Left ventricle myocardium inferior (tissue), 1 donor: ENCODE data around the gene FILIP1. TPM values are rescaled to one million over a fixed set of nuclear protein-coding genes. Genes with fewer than 3 reads are reported as not detected.
"Not testable (repeated sequence)": the region's sequence is repeated elsewhere in the genome, so short reads cannot be mapped to it uniquely, and the experiment has no call there.

ENCODE experiments used
- DNase-seq: peaks from one replicate; pipeline ENCODE4 v3.0.0-alpha.2; 2020
- H3K27ac ChIP-seq: fragments of 200-600 bp; replicated peaks from 2 replicates; pipeline ENCODE4 v1.8.0; 2021
- H3K27me3 ChIP-seq: fragments of 200-600 bp; 2 replicates; pipeline ENCODE4 v1.8.0; 2021; ENCODE audit warnings: low read depth
- H3K36me3 ChIP-seq: fragments of 200-600 bp; 2 replicates; pipeline ENCODE4 v1.8.0; 2021
- H3K4me1 ChIP-seq: fragments of 200-600 bp; 2 replicates; pipeline ENCODE4 v1.8.0; 2021
- H3K4me3 ChIP-seq: fragments of 200-600 bp; 2 replicates; pipeline ENCODE4 v1.8.0; 2021; ENCODE audit warnings: mild to moderate bottlenecking, moderate library complexity
- H3K9me3 ChIP-seq: fragments of 200-600 bp; replicated peaks from 2 replicates; pipeline ENCODE4 v1.8.0; 2021
- intact Hi-C: fragments of 100-400 bp; cut with micrococcal nuclease; formaldehyde crosslinking; loops from one replicate; pipeline ENCODE4 v1.11.0; 2022
- total RNA-seq: library from RNA; stranded (reverse); fragmentation: NEBNext Ultra II Directional; extraction: Animal tissue kit (Norgen Biotek cat#: 25700); gene quantifications from one replicate; pipeline ENCODE4 v1.2.1, GENCODE V29; 2021
- TF ChIP-seq, protein P1 (sequence below): fragments of 200-600 bp; IDR thresholded peaks from 2 replicates; pipeline ENCODE4 v1.8.0; 2021; ENCODE audit warnings: antibody characterized with exemption, mild to moderate bottlenecking, borderline replicate concordance
- donor health status: DM: no; HTN: yes; CAD: no; lungs with severe emphysema.

The FILIP1 gene
- total RNA-seq, 1 donor from 2014 or later: 173 TPM

DNA sequence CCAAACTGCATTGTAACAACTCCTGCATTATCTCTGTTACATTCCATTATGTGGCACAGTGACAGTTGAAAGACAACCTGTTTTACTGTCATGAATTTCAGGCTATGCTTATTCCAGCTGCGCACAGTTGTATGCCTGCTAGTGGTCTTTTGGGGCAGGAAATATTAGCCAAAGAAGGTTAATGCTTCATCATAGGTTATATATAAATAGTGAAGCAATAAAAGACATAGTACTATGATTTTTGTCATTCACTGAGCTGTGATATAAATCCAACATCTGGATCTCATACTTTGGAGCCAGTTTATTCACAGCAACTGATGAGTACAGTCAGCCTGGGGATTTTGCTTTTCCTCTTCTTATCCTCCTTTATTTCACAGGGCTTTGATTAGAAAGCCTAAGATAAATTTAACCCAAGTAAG, 55.6 kb downstream of the FILIP1 start:
- intact Hi-C loops: no loop called here
- Histone ChIP-seq H3K4me3 (peak overlapping the region; percentile 22), H3K9me3 (no peaks in the 10 kb centered on the region), H3K36me3 (no peaks in the 10 kb centered on the region), H3K4me1 (peaks cover 67% of the 10 kb centered on the region), H3K27me3 (no peaks in the 10 kb centered on the region), H3K27ac (peak overlapping the region; percentile 85)
- TF ChIP-seq, protein P1, sequence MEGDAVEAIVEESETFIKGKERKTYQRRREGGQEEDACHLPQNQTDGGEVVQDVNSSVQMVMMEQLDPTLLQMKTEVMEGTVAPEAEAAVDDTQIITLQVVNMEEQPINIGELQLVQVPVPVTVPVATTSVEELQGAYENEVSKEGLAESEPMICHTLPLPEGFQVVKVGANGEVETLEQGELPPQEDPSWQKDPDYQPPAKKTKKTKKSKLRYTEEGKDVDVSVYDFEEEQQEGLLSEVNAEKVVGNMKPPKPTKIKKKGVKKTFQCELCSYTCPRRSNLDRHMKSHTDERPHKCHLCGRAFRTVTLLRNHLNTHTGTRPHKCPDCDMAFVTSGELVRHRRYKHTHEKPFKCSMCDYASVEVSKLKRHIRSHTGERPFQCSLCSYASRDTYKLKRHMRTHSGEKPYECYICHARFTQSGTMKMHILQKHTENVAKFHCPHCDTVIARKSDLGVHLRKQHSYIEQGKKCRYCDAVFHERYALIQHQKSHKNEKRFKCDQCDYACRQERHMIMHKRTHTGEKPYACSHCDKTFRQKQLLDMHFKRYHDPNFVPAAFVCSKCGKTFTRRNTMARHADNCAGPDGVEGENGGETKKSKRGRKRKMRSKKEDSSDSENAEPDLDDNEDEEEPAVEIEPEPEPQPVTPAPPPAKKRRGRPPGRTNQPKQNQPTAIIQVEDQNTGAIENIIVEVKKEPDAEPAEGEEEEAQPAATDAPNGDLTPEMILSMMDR: no peak
- DNase-seq: no peak

DNA sequence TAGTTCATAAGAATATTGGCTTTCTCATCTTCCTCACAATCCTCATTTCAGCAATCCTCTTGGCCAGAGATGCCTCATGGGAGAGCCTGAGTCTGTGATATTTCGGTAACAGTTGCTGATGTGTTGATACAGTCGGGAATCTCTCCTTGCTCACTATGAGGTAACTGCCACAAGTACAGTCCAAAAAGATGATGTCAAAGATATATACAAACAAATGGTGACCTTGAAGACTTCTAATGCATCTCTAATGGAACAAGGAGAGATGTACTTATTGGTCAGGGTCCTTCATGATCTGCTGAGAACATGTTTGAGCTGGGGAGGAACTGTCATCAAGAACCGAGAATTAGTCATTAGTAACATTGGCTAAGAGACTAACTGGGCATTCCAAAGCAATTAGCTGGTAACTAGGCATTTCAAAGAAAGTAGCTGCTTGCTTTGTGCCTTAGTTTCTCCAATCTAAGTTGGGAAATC, 56.1 kb downstream of the FILIP1 start:
- peaks cover 69% of the 10 kb centered on the region for H3K4me1 ChIP-seq
- no peaks in the 10 kb centered on the region for H3K36me3 ChIP-seq
- DNase-seq: no peak
- peak overlapping the region; percentile 85 for H3K27ac ChIP-seq
- peak overlapping the region; percentile 22 for H3K4me3 ChIP-seq
- intact Hi-C loops: no loop called here
- no peaks in the 10 kb centered on the region for H3K9me3 ChIP-seq
- H3K27me3 ChIP-seq: no peaks in the 10 kb centered on the region
- TF ChIP-seq, protein P1: no peak

DNA sequence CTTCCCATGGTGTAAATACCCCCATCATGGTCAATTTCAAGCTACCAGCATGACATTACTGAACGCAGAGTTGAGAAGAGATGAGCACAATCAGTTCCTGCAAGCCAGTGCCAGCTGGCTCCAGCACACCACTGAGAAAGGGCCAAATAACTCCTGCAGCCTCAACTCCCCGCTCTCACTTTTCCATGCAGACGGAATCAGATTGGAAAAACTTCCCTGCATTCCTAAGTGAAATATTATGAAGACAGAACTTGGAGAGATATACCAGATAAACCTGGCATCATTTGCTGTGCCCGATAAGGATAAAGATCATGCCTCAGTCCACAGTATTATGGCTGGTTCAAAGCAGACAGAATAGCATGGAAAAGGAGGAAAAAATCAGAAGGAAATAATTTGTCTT, 56.7 kb downstream of the FILIP1 start:
- no peaks in the 10 kb centered on the region for H3K9me3 ChIP-seq
- H3K4me3 ChIP-seq: peak overlapping the region; percentile 22
- H3K27me3 ChIP-seq: no peaks in the 10 kb centered on the region
- DNase-seq: peak; percentile 58
- H3K27ac ChIP-seq: peak overlapping the region; percentile 85
- no peaks in the 10 kb centered on the region for H3K36me3 ChIP-seq
- intact Hi-C loops: no loop called here
- TF ChIP-seq, protein P1: no peak
- H3K4me1 ChIP-seq: peaks cover 75% of the 10 kb centered on the region

DNA sequence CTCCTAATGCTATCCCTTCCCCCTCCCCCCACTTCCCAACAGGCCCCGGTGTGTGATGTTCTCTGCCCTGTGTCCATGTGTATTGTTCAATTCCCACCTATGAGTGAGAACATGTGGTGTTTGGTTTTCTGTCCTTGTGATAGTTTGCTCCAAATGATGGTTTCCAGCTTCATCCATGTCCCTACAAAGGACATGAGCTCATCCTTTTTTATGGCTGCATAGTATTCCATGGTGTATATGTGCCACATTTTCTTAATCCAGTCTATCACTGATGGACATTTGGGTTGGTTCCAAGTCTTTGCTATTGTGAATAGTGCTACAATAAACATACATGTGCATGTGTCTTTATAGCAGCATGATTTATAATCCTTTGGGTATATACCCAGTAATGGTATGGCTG, 60.8 kb downstream of the FILIP1 start:
- H3K4me3 ChIP-seq, H3K36me3 ChIP-seq, H3K27me3 ChIP-seq, DNase-seq, intact Hi-C loops, H3K9me3 ChIP-seq: not testable (repeated sequence)
- peaks cover 87% of the 10 kb centered on the region for H3K4me1 ChIP-seq
- H3K27ac ChIP-seq: peak overlapping the region; percentile 76

DNA sequence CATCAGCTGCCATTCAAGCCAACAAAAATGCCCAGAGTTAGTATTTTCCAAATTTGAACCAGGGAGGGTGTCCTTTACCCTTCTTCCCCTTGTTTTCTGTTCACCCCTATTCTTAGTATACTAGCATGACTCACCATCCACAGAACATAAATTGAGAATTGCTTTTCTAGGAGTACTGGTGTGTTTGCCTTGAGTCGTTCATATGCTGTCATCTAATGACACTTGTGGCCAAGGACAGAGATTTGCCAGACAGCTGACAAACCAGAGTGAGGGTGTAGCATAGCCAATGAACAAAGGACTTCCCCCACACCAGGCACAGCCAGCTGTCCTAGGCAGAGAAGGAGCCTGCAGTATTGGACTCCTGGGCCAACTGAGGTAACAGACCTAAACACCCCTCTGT, 62.2 kb downstream of the FILIP1 start:
- TF ChIP-seq, protein P1: no peak
- DNase-seq: peak; percentile 31
- Histone ChIP-seq H3K4me3 (peak overlapping the region; percentile 0), H3K9me3 (no peaks in the 10 kb centered on the region), H3K4me1 (peaks cover 87% of the 10 kb centered on the region), H3K36me3 (no peaks in the 10 kb centered on the region), H3K27ac (peak overlapping the region; percentile 76), H3K27me3 (no peaks in the 10 kb centered on the region)
- intact Hi-C loops: no loop called here

DNA sequence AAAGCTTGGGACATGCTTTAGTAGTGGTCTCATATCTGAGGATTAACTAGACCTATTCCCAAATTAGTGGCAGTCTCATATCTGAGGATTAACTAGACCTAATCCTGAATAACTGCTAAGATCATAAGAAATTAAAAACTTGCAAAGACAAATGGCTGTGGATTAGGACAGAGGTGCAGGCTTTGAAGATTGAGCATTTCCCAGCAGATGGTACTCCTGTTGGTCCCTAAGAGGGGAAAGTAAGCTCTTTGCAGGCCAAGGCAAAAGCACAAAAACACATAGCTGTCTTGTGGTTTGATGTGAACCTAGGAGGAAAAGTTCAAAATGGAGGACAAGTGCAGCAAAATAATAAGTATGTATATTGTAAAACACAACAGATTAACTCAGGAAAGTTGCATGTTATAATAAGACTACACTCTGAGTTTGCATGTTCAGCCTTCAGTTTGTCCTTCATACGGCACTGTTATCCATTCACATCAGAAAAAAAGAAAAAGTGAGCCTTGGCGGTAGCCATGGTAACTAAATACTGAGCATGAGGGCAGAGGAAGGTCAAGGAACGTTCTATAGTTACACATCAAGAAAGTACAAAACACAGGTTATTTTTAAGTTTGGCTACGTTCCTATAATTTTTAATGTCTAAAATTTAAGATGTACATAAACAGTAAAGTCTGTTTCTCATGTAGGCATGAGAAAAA, 62.8 kb downstream of the FILIP1 start:
- peak overlapping the region; percentile 0 for H3K4me3 ChIP-seq
- TF ChIP-seq, protein P1: no peak
- H3K36me3 ChIP-seq: no peaks in the 10 kb centered on the region
- no peaks in the 10 kb centered on the region for H3K9me3 ChIP-seq
- no peak for DNase-seq
- intact Hi-C loops: no loop called here
- no peaks in the 10 kb centered on the region for H3K27me3 ChIP-seq
- peak overlapping the region; percentile 76 for H3K27ac ChIP-seq
- H3K4me1 ChIP-seq: peaks cover 87% of the 10 kb centered on the region
